ENCODE results near the gene DACT3.

DACT3 gene

GRCh38 chr19:46598372-46598917, 62.5 kb downstream of the DACT3 start:
- H3K9me3 ChIP-seq (ENCODE audit: control insufficient read depth, insufficient read depth, low read length): no peaks in the 10 kb centered on the region
- no peaks in the 10 kb centered on the region for H3K27me3 ChIP-seq (ENCODE audit: control insufficient read depth, insufficient read depth, low read length)

More at GRCh38 chr19:46598372-46598917, 62.5 kb downstream of the DACT3 start:
- Histone ChIP-seq H3K4me3 (ENCODE audit: low read depth, low read length) (no peak overlapping the region), H3K36me3 (ENCODE audit: control insufficient read depth, insufficient read depth, low read length) (peaks cover 8% of the 10 kb centered on the region), H3K4me1 (ENCODE audit: control insufficient read depth, insufficient read depth, low read length) (peaks cover 1% of the 10 kb centered on the region), H3K9ac (ENCODE audit: low read depth, low read length) (no peak overlapping the region)

Measured in iPS-15b (cell line).